HFF-Myc (cell line): ENCODE measurements around the gene TMEM138.

ENCODE experiments used
- DNase-seq: peaks from one replicate; pipeline ENCODE4 v3.0.0-alpha.2; 2011; ENCODE audit warnings: low read depth; ENCODE audit errors: extremely low read depth
- H3K4me3 ChIP-seq: replicated peaks from 2 replicates; pipeline ENCODE4 v1.5.1; 2011; ENCODE audit warnings: low read depth, mild to moderate bottlenecking, control low read depth, low read length
- TF ChIP-seq, protein P1 (sequence below): IDR thresholded peaks from 2 replicates; pipeline ENCODE4 v1.5.1; 2012; ENCODE audit warnings: mild to moderate bottlenecking, low read depth, low read length, control low read depth; ENCODE audit errors: missing control alignments

The TMEM138 gene

DNA sequence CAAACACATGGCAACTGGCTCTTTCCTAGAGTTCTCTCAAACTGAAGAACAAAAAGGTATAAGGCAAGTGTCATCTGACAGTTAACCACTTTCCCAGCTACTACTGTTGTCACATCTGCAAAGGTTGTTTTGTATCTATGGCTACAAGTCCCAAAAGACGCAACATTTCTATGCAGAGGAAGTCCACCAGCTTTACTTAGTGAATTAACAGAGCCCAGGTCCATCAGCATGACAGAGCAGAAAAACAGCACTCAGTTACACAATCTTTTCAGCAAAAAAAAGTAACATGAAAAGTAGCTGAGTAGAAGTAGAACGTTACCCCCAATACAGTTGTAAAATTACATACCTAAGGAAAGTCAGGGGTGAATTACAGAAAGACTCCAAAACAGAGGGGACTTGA lies 55.5 kb downstream of the TMEM138 start:
- TF ChIP-seq, protein P1, sequence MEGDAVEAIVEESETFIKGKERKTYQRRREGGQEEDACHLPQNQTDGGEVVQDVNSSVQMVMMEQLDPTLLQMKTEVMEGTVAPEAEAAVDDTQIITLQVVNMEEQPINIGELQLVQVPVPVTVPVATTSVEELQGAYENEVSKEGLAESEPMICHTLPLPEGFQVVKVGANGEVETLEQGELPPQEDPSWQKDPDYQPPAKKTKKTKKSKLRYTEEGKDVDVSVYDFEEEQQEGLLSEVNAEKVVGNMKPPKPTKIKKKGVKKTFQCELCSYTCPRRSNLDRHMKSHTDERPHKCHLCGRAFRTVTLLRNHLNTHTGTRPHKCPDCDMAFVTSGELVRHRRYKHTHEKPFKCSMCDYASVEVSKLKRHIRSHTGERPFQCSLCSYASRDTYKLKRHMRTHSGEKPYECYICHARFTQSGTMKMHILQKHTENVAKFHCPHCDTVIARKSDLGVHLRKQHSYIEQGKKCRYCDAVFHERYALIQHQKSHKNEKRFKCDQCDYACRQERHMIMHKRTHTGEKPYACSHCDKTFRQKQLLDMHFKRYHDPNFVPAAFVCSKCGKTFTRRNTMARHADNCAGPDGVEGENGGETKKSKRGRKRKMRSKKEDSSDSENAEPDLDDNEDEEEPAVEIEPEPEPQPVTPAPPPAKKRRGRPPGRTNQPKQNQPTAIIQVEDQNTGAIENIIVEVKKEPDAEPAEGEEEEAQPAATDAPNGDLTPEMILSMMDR: no peak
- no peak for DNase-seq
- no peak overlapping the region for H3K4me3 ChIP-seq

DNA sequence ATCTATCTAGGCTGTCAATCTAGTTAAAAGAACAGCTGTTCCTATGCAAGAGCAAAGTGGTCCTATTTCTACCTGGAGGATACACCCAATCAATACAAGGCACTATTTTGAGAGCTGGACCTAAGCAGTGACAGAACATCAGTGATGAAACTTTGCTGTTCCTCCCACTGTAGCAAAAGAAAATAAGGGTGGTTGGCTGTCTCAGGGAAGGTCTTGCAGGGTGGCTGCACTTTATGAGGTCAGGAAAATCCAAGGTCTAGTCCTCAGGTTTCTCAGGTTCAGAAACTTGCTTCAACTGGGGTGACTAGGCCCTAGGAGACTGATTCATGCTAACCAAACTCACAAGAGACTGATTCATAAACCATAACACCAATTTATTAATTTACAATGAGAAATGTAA lies 56.0 kb downstream of the TMEM138 start:
- no peak for DNase-seq
- TF ChIP-seq, protein P1: no peak
- H3K4me3 ChIP-seq: no peak overlapping the region
